ENCODE measurements around the gene MAGI2.
A peak's percentile ranks its signal among the peaks of the same experiment; 100 is the strongest.

MAGI2 gene

GRCh38 chr7:79403451-79403850 lies 50.0 kb downstream of the MAGI2 start:
- in situ Hi-C loops (cut with HindIII; ENCODE audit: low pct_ligation_motif_present, low sequenced_read_pairs), result no loop called here
- H3K27ac ChIP-seq, result no peak overlapping the region
- no peaks in the 10 kb centered on the region for H3K27me3 ChIP-seq (replicated peaks)
- TF ChIP-seq CTCF (IDR thresholded peaks at IDR 0.05; ENCODE audit: low read depth, low read length, missing control alignments), result no peak
- no peaks in the 10 kb centered on the region for H3K36me3 ChIP-seq (replicated peaks)
- no peak for DNase-seq
- H3K4me3 ChIP-seq (ENCODE audit: low read depth, low read length), result no peak overlapping the region

- in situ Hi-C loops (cut with HindIII; ENCODE audit: low pct_ligation_motif_present, low sequenced_read_pairs), result no loop called here
- Histone ChIP-seq H3K4me3 (ENCODE audit: low read depth, low read length) (no peak overlapping the region), H3K27ac (no peak overlapping the region), H3K27me3 (replicated peaks) (no peaks in the 10 kb centered on the region), H3K36me3 (replicated peaks) (no peaks in the 10 kb centered on the region)
- DNase-seq, result no peak
- TF ChIP-seq CTCF (IDR thresholded peaks at IDR 0.05; ENCODE audit: low read depth, low read length, missing control alignments), result no peak
Measured at GRCh38 chr7:79401254-79401653, 52.2 kb downstream of the MAGI2 start.

- H3K36me3 ChIP-seq (replicated peaks), result no peaks in the 10 kb centered on the region
- no peak overlapping the region for H3K4me3 ChIP-seq (ENCODE audit: low read depth, low read length)
- TF ChIP-seq CTCF (IDR thresholded peaks at IDR 0.05; ENCODE audit: low read depth, low read length, missing control alignments), result no peak
- no peak overlapping the region for H3K27ac ChIP-seq
- no peaks in the 10 kb centered on the region for H3K27me3 ChIP-seq (replicated peaks)
- DNase-seq, result no peak
- in situ Hi-C loops (cut with HindIII; ENCODE audit: low pct_ligation_motif_present, low sequenced_read_pairs), result no loop called here
Measured at GRCh38 chr7:79400222-79400621, 53.2 kb downstream of the MAGI2 start.

GRCh38 chr7:79398138-79398749 lies 55.2 kb downstream of the MAGI2 start:
- no peak for TF ChIP-seq CTCF (IDR thresholded peaks at IDR 0.05; ENCODE audit: low read depth, low read length, missing control alignments)
- Histone ChIP-seq H3K27me3 (replicated peaks) (no peaks in the 10 kb centered on the region), H3K36me3 (replicated peaks) (no peaks in the 10 kb centered on the region), H3K4me3 (ENCODE audit: low read depth, low read length) (no peak overlapping the region), H3K27ac (no peak overlapping the region)
- in situ Hi-C loops (cut with HindIII; ENCODE audit: low pct_ligation_motif_present, low sequenced_read_pairs), result no loop called here
- DNase-seq, result no peak

DNA sequence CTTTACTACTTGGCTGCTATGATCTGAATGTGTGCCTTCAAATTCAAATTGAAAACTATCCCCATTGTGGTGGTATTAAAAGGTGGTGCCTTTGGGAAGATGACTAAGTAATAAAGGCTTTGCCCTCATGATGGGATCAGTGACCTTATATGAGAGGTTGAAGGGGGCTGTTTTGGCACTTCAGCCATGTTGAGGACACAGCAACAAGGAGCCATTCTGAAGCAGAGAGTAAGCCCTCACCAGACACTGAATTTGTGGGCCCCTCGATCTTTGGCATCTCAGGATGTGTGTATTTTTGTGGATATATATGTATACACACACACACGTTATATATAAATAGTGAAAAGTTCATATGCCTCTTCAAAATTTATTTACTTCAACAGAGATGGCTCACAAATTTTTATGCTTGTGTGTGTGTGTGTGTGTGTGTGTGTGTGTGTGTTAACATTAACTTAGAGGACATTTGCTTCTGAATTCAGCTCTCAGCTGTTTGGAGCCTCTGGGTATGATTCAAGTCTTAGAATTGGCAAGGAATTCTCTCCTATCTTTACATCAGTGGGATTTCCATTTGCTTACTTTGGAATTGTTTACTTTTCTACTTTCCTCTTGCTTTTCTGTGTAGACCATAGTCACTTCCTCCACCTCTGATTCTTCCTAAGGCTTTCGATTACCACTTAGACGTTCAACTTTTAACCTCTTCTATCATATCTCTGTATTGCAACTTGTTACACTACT lies 66.6 kb downstream of the MAGI2 start:
- no peaks in the 10 kb centered on the region for H3K27me3 ChIP-seq (replicated peaks)
- no peak overlapping the region for H3K27ac ChIP-seq
- in situ Hi-C loops (cut with HindIII; ENCODE audit: low pct_ligation_motif_present, low sequenced_read_pairs), result no loop called here
- no peak overlapping the region for H3K4me3 ChIP-seq (ENCODE audit: low read depth, low read length)
- no peaks in the 10 kb centered on the region for H3K36me3 ChIP-seq (replicated peaks)
- no peak for TF ChIP-seq CTCF (IDR thresholded peaks at IDR 0.05; ENCODE audit: low read depth, low read length, missing control alignments)
- DNase-seq, result peak; percentile 73
